SK-N-SH (cell line): ENCODE data around the gene NLGN3. TPM values are rescaled to one million over a fixed set of nuclear protein-coding genes. Genes with fewer than 3 reads are reported as not detected.

Source experiments
- CTCF ChIA-PET: fragments of 300-600, 350-600 bp; formaldehyde crosslinking; extraction: SDS; loops from one replicate; lab custom pipeline; 2021; lab: Yijun Ruan, JAX
- POLR2A ChIA-PET: fragments of 350-600 bp; sonication (Branson Sonifier 250); formaldehyde crosslinking; extraction: SDS; loops from one replicate; lab custom pipeline; 2020; ENCODE audit warnings: antibody characterized with exemption, inconsistent platforms; lab: Yijun Ruan, JAX
- DNase-seq: peaks from one replicate; pipeline ENCODE4 v3.0.0; 2012
- H2AFZ ChIP-seq: fragments of 200-600 bp; sonication (generic); 2 replicates; pipeline ENCODE4 v1.8.1; 2016; ENCODE audit warnings: antibody characterized with exemption, mild to moderate bottlenecking, low read depth
- H3F3A ChIP-seq: fragments of 200-600 bp; sonication (generic); replicated peaks from 2 replicates; pipeline ENCODE3; 2016; ENCODE audit warnings: antibody characterized with exemption, mild to moderate bottlenecking; ENCODE audit not compliant: insufficient read depth
- H3K27ac ChIP-seq, 2 experiments: fragments of 200-500 bp in 1 of 2; fragments of 200-600 bp in 1 of 2; sonication (Bioruptor generic) in 1 of 2; sonication (generic), shearing (Covaris generic) in 1 of 2; 2 replicates each; pipeline versions ENCODE4 v1.5.1 to v1.6.1; 2014 to 2016; ENCODE audit warnings: low read depth in 2 of 2, inconsistent platforms in 1 of 2, low read length in 1 of 2, mild to moderate bottlenecking in 1 of 2, mixed read lengths in 1 of 2
- H3K27me3 ChIP-seq: fragments of 200-600 bp; sonication (generic), shearing (Covaris generic); 2 replicates; pipeline ENCODE4 v1.6.1; 2016; ENCODE audit warnings: mixed run types; ENCODE audit not compliant: insufficient read depth
- H3K36me3 ChIP-seq, 2 experiments: fragments of 200-500 bp in 1 of 2; fragments of 200-600 bp in 1 of 2; sonication (Bioruptor generic) in 1 of 2; sonication (generic) in 1 of 2; replicated peaks in 1 of 2; 2 replicates each; pipeline versions ENCODE3 to v1.5.1; 2014 to 2016; ENCODE audit warnings: low read length in 1 of 2, mild to moderate bottlenecking in 1 of 2; ENCODE audit not compliant: insufficient read depth in 2 of 2, control insufficient read depth in 1 of 2
- H3K4me1 ChIP-seq, 2 experiments: fragments of 200-500 bp in 1 of 2; fragments of 200-600 bp in 1 of 2; sonication (Bioruptor generic) in 1 of 2; sonication (generic), shearing (Covaris generic) in 1 of 2; 2 replicates each; pipeline versions ENCODE4 v1.5.1 to v1.6.1; 2014 to 2016; ENCODE audit warnings: low read depth in 1 of 2, low read length in 1 of 2, mixed run types in 1 of 2; ENCODE audit not compliant: insufficient read depth in 2 of 2, control insufficient read depth in 1 of 2
- H3K4me2 ChIP-seq: fragments of 200-600 bp; sonication (generic), shearing (Covaris generic); 2 replicates; pipeline ENCODE4 v1.6.1; 2017; ENCODE audit warnings: mixed run types
- H3K4me3 ChIP-seq, 2 experiments: fragments of 200-500 bp in 1 of 2; fragments of 200-600 bp in 1 of 2; sonication (Bioruptor generic) in 1 of 2; sonication (generic), shearing (Covaris generic) in 1 of 2; 2 replicates each; pipeline versions ENCODE4 v1.5.1 to v1.8.1; 2014 to 2016; ENCODE audit warnings: low read depth in 2 of 2, inconsistent platforms in 1 of 2, low read length in 1 of 2, mild to moderate bottlenecking in 1 of 2, mixed read lengths in 1 of 2, moderate library complexity in 1 of 2
- H3K79me2 ChIP-seq: fragments of 200-600 bp; sonication (generic); 2 replicates; pipeline ENCODE4 v1.8.1; 2017; ENCODE audit warnings: mild to moderate bottlenecking; ENCODE audit not compliant: insufficient read depth
- H3K9ac ChIP-seq: fragments of 200-600 bp; sonication (generic); 2 replicates; pipeline ENCODE4 v1.6.1; 2017; ENCODE audit warnings: mixed run types
- H3K9me2 ChIP-seq: fragments of 200-600 bp; sonication (generic); 2 replicates; pipeline ENCODE4 v1.6.1; 2017; ENCODE audit warnings: mixed run types
- H3K9me3 ChIP-seq: fragments of 200-600 bp; sonication (generic); 2 replicates; pipeline ENCODE4 v1.6.1; 2017; ENCODE audit warnings: mixed run types, mild to moderate bottlenecking, moderate library complexity
- H4K20me1 ChIP-seq: fragments of 200-600 bp; sonication (generic); 2 replicates; pipeline ENCODE4 v1.6.1; 2017; ENCODE audit warnings: mild to moderate bottlenecking, mixed run types; ENCODE audit not compliant: insufficient read depth
- CHD2 ChIP-seq: fragments of 150-350 bp; IDR thresholded peaks from 2 replicates; pipeline ENCODE4 v1.6.1; 2018; ENCODE audit warnings: low read length; ENCODE audit not compliant: partially characterized antibody
- CTCF ChIP-seq: fragments of 200-600 bp; sonication (generic); IDR thresholded peaks from 2 replicates; pipeline ENCODE4 v1.6.1; 2017; ENCODE audit warnings: antibody characterized with exemption, mild to moderate bottlenecking, moderate library complexity
- EP300 ChIP-seq, 2 experiments: IDR thresholded peaks; 2 replicates each; pipeline versions ENCODE4 v1.4.0 to v1.6.1; 2012; ENCODE audit warnings: borderline replicate concordance in 1 of 2, low read depth in 1 of 2, low read length in 1 of 2
- FOXM1 ChIP-seq: IDR thresholded peaks from 2 replicates; pipeline ENCODE4 v1.4.0; 2012; ENCODE audit warnings: low read depth, mild to moderate bottlenecking
- GATA2 ChIP-seq: sonication (generic); formaldehyde crosslinking; IDR thresholded peaks from 2 replicates; pipeline ENCODE4 v1.5.0; 2020; ENCODE audit warnings: mild to moderate bottlenecking, missing genetic modification reagents
- JUND ChIP-seq: IDR thresholded peaks from 2 replicates; pipeline ENCODE4 v1.4.0; 2012
- NFIC ChIP-seq: IDR thresholded peaks from 2 replicates; pipeline ENCODE4 v1.4.0; 2012; ENCODE audit warnings: borderline replicate concordance
- RCOR1 ChIP-seq: fragments of 150-350 bp; IDR thresholded peaks from 2 replicates; pipeline ENCODE4 v1.6.1; 2017; ENCODE audit warnings: antibody characterized with exemption, low read length
- SMC3 ChIP-seq: IDR thresholded peaks from 2 replicates; pipeline ENCODE4 v1.6.1; 2012; ENCODE audit warnings: low read depth, low read length, improper control_type of control experiment
- TAF1 ChIP-seq: IDR thresholded peaks from 2 replicates; pipeline ENCODE4 v1.6.1; 2012; ENCODE audit warnings: low read depth, mild to moderate bottlenecking, low read length, moderate library complexity, borderline replicate concordance
- TCF12 ChIP-seq: IDR thresholded peaks from 2 replicates; pipeline ENCODE4 v1.4.0; 2012
- YY1 ChIP-seq: IDR thresholded peaks from 2 replicates; pipeline ENCODE4 v1.4.0; 2012; ENCODE audit warnings: low read depth, mild to moderate bottlenecking
- WGBS: methylation state at CpG from one replicate; pipeline ENCODE4 v1.1.6; 2017; ENCODE audit warnings: low lambda C conversion rate; 5-methylcytosine and 5-hydroxymethylcytosine counted together
- polyA plus RNA-seq, 3 experiments: library from polyadenylated mRNA; depleted of rRNA; stranded (reverse); fragments of >200 nt; gene quantifications; 2 replicates each; pipeline ENCODE4 v1.2.3, GENCODE V29; 2012

NLGN3 gene
- polyA plus RNA-seq, 1 of the 3 experiments (the other 2 are of a cell fraction) = 5.3 TPM

GRCh38 chrX:71212536-71212935 is 67.9 kb downstream of the NLGN3 start:
- no peak overlapping the region for H3K9ac ChIP-seq
- no peaks in the 10 kb centered on the region for H3K4me1 ChIP-seq
- H3K36me3 ChIP-seq = no peaks in the 10 kb centered on the region
- no peak for TF ChIP-seq YY1
- TF ChIP-seq RCOR1 = no peak
- no peak for TF ChIP-seq NFIC
- H3K9me3 ChIP-seq = no peaks in the 10 kb centered on the region
- H3K4me3 ChIP-seq = no peak overlapping the region
- H3K27ac ChIP-seq = no peak overlapping the region
- ChIA-PET CTCF (no interaction called here), POLR2A (no interaction called here)
- no peaks in the 10 kb centered on the region for H3K79me2 ChIP-seq
- peaks cover 48% of the 10 kb centered on the region for H3K27me3 ChIP-seq
- H3K9me2 ChIP-seq = no peaks in the 10 kb centered on the region
- H3K4me2 ChIP-seq = no peak overlapping the region
- 34% methylated on average over 5 of the region's 5 CpGs for WGBS
- no peaks in the 10 kb centered on the region for H4K20me1 ChIP-seq
- no peak for DNase-seq
- no peak overlapping the region for H2AFZ ChIP-seq
- peaks cover 4% of the 10 kb centered on the region for H3F3A ChIP-seq

- Histone ChIP-seq H3K4me1 (no peaks in the 10 kb centered on the region), H3K9me3 (no peaks in the 10 kb centered on the region), H3F3A (peaks cover 4% of the 10 kb centered on the region), H3K9ac (no peak overlapping the region), H3K4me3 (no peak overlapping the region), H3K79me2 (no peaks in the 10 kb centered on the region), H3K27ac (no peak overlapping the region), H4K20me1 (no peaks in the 10 kb centered on the region)
- no peak for DNase-seq
- ChIA-PET CTCF (no interaction called here), POLR2A (no interaction called here)
- WGBS = 70% methylated on average over 1 of the region's 1 CpG
- TF ChIP-seq CTCF (no peak), JUND (no peak), FOXM1 (no peak), EP300 (IDR thresholded peaks at IDR 0.05; ENCODE audit: borderline replicate concordance in 1 of 2, low read depth in 1 of 2, low read length in 1 of 2) (no peak), CHD2 (no peak), TAF1 (no peak), GATA2 (CRISPR knock-in tag) (no peak), TCF12 (no peak), SMC3 (no peak)
- TF ChIP-seq, all 33 proteins: peak for 0
- peaks cover 60% of the 10 kb centered on the region for H3K27me3 ChIP-seq
- no peak overlapping the region for H3K4me2 ChIP-seq
- no peaks in the 10 kb centered on the region for H3K9me2 ChIP-seq
- no peak overlapping the region for H2AFZ ChIP-seq
- H3K36me3 ChIP-seq = no peaks in the 10 kb centered on the region
Measured at GRCh38 chrX:71214152-71214551, 69.5 kb downstream of the NLGN3 start.
